HG02678 (cell line): ENCODE data around the gene EGR1.
"Not testable (repeated sequence)": the region's sequence is repeated elsewhere in the genome, so short reads cannot be mapped to it uniquely, and the experiment has no call there.

ENCODE experiments used
- ATAC-seq: cut with Tn5 transposase; IDR thresholded peaks from one replicate; pipeline ENCODE4 v1.9.1; 2021; ENCODE audit warnings: mild to moderate bottlenecking, moderate library complexity; ENCODE audit not compliant: unreplicated experiment

EGR1 gene

GRCh38 chr5:138506370-138507306 is 41.4 kb downstream of the EGR1 start:
- ATAC-seq = no peak

GRCh38 chr5:138507485-138507884 is 42.2 kb downstream of the EGR1 start:
- ATAC-seq = not testable (repeated sequence)

DNA sequence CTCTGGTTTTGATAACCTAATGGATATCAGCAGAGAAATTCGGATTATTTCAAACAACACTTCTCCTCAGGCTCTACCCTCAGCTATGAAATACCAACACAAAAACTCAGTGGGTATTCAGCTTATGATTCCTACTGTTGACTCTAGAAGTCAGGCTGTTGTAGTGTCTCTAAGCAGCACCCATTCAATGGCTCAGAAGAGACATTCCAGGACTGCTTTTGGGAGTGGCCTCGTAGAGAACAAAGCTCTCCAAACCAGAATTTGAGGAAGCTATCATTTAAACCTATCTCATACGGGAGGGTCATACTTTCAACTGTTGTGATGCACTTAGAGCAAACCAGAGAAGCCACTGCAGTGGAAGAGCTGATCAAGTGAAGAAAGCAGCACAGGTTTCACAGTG is 43.7 kb downstream of the EGR1 start:
- no peak for ATAC-seq

DNA sequence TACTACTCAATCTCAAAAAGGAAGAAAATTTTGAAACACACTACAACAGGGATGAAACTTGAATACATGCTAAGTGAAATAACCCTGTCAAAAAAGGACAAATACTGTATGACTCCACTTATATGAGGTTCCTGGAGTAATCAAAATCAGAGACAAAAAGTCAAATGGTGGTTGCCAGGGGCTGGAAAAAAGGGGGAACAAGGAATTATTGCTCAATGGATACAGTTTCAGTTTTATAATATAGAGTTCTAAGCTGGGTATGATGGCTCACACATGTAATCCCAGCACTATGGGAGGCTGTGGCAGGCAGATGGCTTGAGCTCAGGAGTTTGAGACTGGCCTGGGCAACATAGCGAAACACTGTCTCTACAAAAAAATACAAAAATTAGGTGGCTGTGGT is 48.7 kb downstream of the EGR1 start:
- no peak for ATAC-seq

GRCh38 chr5:138515556-138516245 is 50.4 kb downstream of the EGR1 start:
- no peak for ATAC-seq

GRCh38 chr5:138517437-138517836 is 52.2 kb downstream of the EGR1 start:
- no peak for ATAC-seq
